NOMO-1 treated with dmso at 0.1 percent for 144 hours (cell line): ENCODE data around the gene COQ8B.
A peak's percentile ranks its signal among the peaks of the same experiment; 100 is the strongest.
"Not testable (repeated sequence)": the region's sequence is repeated elsewhere in the genome, so short reads cannot be mapped to it uniquely, and the experiment has no call there.

Experiments used
- DNase-seq: peaks from one replicate; lab custom pipeline; 2025; ENCODE audit not compliant: unreplicated experiment; lab: John Stamatoyannopoulos, UW

COQ8B gene

DNA sequence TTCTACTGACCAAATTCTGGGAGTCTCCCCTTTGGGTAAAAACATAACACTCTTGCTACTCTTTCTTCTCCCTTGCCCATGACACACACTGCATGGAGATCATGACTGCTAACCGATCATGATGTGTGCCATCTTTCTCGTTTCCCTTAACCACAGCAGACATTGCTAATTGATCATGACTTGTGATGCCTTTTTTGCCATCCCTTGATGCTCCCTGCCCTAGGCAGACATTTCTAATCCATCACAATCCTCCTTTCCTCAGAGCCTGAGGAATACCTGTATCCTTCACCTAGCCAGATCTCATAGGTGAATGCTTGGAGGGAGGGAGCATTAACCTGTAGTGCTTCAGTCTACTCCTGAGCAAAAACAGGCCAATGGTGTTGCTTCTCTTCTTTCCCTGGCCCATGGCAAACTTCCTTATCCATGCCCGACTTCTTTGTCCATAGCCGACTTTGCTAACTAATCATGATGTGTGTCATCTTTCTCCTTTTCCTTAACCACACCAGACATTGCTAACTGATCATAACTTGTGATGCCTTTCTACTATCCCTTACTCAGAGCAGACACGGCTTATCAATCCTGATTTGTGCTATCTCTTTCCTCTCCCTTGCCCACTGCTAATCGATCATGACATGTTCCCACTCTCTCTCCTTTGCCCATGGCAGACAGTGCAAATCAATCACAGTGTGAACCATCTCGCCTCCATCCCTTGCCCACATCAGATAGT is 44.0 kb downstream of the COQ8B start:
- DNase-seq, result no peak

- DNase-seq, result no peak
Measured at GRCh38 chr19:40672038-40672437, 44.6 kb downstream of the COQ8B start.

- DNase-seq, result no peak
Measured at GRCh38 chr19:40671404-40671803, 45.3 kb downstream of the COQ8B start.

DNA sequence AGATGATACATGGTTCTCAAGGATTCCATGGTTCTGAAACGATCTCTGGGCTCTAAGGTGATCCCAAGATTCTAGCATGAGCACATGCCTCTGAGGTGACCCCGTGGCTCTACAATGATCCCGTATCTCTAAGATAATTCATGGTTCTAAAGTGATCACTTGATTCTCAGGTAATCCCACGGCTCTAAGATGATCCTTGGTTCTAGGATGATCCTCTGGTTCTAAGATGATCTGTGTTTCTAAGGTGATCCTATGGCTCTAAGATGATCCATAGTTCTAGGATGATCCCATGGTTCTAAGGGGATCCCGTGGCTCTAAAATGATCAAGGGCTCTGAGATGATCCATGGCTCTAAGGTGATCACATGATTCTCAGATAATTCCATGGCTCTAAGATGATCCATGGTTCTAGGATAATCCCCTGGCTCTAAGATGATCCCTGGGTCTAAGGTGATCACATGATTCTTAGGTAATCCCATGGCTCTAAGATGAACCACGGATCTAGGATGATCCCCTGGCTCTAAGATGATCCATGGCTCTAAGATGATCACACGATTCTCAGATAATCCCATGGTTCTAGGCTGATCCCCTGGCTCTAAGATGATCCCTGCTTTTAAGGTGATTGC is 47.6 kb downstream of the COQ8B start:
- no peak for DNase-seq

GRCh38 chr19:40667602-40668001 is 49.1 kb downstream of the COQ8B start:
- DNase-seq, result no peak

GRCh38 chr19:40666803-40667438 is 49.8 kb downstream of the COQ8B start:
- DNase-seq, result no peak

DNA sequence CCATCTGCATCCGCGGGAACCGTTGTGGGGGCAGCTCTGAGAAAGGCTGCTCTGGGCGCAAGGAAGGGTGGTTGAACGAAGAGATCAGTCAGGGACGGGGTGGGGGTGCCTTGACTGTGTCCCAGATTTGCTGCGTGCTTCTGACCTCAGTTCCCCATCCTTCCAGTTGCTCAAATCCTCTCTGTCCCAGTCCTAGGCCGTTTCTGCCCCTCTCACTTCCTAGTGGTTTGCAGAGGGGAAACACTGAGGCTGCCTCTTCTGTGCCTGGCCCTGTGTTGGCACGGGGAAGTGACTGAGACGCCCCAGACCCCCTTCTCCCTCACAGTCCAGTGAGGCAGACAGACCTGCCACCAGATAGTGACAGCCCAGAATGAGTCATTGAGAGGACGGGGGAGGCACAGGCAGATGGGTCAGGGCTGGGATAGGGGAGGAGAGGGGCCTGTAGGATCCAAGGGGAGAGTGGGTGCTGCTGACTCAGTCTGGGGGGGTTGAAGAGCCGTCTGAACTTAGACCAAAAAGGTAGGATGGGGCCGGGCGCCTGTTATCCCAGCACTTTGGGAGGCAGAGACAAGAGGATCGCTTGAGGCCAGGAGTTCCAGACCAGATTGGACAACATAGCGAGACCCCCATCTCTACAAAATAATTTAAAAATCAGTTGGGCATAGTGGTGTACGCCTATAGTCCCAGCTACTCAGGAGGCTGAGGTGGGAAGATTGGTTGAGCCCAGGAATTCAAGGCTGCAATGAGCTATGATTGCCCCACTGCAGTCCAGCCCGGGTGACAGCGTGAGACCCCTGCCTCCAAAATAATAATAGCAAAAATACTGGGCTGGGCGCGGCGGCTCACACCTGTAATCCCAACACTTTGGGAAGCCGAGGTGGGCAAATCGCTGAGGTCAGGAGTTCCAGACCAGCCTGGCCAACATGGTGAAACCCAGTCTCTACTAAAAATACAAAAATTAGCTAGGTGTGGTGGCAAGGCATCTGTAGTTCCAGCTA is 52.7 kb downstream of the COQ8B start:
- no peak for DNase-seq

GRCh38 chr19:40662925-40663694 is 53.6 kb downstream of the COQ8B start:
- peak; percentile 63 for DNase-seq

DNA sequence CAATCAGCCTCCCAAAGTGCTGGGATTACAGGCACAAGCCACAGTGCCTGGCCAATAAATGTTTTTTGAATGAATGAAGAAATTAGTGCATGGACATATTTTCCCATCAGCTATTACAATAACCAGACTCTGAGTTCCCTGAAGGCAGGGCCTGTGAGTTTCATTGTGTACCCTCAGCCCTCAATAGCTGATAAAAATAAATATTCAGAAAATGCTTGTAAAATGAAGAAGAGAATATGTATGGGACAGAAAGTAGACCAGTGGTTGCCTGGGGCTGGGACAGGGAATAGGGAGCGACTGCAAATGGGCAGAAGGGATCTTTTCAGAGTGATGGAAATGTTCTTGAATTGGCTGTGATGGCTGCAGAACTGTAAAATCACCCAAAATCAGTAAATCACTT is 55.1 kb downstream of the COQ8B start:
- DNase-seq, result no peak

GRCh38 chr19:40659566-40659965 is 57.1 kb downstream of the COQ8B start:
- DNase-seq, result no peak

DNA sequence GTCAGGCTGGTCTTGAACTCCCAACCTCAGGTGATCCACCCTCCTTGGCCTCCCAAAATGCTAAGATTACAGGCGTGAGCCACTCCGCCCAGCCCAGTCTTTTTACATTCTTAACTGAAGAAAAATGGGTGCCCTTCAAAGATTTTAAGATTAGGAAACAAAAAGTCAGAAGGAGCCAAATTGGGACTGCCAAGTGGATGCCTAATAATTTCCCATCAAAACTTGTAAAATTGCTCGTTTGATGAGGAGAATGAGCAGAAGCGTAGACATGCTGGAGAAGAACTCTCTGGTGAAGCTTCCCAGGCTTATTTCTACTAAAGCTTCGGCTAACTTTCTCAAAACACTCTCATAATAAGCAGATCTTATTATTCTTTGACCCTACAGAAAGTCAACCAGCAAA is 57.6 kb downstream of the COQ8B start:
- DNase-seq, result no peak

DNA sequence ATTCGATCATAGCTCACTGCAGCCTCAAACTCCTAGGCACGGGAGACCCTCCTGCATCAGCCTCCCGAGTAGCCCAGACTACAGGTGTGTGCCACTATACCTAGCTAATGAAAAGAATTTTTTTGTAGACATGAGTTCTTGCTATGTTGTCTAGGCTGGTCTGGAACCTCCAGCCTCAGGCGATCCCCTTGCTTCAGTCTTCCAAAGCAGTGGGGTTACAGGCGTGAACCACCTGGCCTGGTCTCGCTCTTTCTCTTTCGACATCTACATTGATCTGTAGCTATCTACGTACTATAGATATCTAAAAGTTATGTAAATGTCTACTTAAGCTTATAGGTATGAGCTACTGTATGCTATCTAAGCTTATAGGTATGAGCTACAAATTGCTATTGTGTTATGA is 58.7 kb downstream of the COQ8B start:
- DNase-seq, result no peak

GRCh38 chr19:40655684-40656083 is 61.0 kb downstream of the COQ8B start:
- not testable (repeated sequence) for DNase-seq

DNA sequence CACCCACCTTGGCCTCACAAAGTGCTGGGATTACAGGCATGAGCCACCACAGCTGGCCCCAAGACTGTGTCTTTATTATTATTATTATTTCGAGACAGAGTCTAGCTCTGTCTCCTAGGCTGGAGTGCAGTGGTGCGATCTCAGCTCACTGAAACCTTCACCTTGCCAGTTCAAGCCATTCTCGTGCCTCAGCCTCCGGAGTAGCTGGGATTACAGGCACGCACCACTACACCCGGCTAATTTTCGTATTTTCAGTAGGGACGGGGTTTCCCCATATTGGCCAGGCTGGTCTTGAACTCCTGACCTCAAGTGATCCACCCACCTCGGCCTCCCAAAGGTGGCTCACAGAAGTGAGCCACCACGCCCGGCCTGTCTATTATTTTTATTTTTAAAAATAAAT is 64.4 kb downstream of the COQ8B start:
- DNase-seq, result not testable (repeated sequence)

GRCh38 chr19:40650749-40651305 is 65.9 kb downstream of the COQ8B start:
- no peak for DNase-seq

DNA sequence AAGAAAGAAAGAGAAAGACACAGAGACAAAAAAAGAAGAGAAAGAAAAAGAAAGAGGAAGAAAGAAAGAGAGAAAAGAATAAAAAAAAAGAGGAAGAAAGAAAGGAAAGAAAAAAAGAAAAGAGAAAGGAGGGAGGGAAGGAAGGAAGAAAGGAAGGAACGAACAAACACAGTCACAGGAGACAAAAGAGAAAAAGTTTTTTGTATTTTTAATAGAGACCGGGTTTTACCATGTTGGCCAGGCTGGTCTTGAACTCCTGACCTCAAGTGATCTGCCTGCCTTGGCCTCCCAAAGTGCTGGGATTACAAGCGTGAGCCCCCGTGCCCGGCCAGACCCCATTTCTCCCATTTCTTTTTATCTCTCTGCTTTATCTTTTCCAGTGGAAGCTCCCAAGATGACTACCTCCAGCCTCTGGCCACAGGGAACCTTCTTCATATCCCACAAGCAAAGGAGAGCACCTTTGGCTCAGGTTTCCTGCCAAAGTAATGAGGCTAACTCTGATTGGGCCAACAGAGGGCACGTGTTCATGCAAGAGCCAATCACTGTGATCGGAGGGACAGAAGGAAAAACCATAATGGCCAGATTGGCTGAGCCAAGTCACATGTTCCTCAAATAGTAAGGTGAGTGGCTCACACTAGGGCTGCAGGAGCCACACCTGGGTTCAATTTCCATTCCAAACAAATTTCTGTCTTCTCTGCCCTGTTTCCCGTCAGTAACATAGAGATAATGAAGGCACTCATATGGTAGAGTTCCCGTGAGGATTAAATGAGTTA is 66.6 kb downstream of the COQ8B start:
- DNase-seq, result not testable (repeated sequence)

- no peak for DNase-seq
Measured at GRCh38 chr19:40646743-40647254, 69.9 kb downstream of the COQ8B start.

GRCh38 chr19:40642757-40643305 is 73.9 kb downstream of the COQ8B start:
- DNase-seq, result no peak
